ENCODE measurements around the gene PLA2G15.

DNA sequence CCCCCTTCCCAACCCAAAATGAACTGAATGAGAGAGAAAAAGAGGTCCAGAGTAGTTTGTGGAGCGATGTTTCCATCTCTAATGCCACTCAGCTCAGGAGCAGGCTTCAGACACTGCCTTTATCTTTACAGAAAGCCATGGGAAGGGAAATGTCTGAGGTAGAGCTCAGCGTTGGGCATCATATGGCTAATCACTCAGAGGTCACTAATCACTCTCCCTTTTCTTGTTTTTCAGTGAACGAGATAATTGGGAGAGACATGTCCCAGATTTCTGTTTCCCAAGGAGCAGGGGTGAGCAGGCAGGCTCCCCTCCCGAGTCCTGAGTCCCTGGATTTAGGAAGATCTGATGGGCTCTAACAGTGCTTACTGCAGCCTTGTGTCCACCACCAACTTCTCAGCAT, 19.1 kb upstream of the PLA2G15 start:
- TF ChIP-seq CTCF (IDR thresholded peaks at IDR 0.05) = no peak
- TF ChIP-seq REST (IDR thresholded peaks at IDR 0.05; ENCODE audit: low read depth, low read length) = no peak
- TF ChIP-seq POLR2AphosphoS5 (IDR thresholded peaks at IDR 0.05; ENCODE audit: low read depth, low read length) = no peak
- TF ChIP-seq SIN3A (IDR thresholded peaks at IDR 0.05; ENCODE audit: borderline replicate concordance, low read depth, low read length) = no peak
